ENCODE data around the gene EGFL7. TPM values are rescaled to one million over a fixed set of nuclear protein-coding genes. Genes with fewer than 3 reads are reported as not detected.

EGFL7 gene
- total RNA-seq, 2 donors from 2014 or later = 5.7 TPM; not detected in 1

DNA sequence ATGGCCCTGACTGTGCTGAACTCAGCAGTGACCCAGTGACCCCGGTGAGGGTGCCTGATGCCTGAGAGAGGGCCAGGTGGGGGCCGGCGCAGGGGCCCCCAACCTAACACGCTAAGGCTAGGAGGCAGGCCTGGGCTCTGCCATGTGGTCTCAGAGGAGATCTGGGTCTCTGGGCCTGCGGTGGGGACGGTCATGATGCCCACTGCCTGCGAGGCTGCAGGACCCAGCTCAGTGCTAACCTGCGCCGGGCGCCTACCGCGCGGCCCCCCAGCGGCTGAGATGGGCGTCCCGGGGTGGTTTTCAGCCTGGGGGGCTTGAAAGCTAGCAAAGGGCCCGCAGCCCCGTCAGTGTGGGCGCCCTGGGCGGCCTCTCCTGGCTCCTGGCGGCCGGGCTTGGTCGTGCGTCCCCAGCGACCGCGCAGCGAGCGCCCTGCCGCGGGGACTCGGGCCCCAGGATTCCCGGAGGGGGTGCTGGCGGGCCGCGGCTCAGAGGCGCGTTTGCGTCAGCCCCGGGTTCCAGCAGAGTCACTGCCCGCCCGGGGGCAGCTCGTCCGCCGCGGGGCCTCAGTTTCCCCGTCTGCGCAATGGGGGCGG lies 2.5 kb downstream of the EGFL7 start:
- Mint-ChIP-seq H3K36me3 (ENCODE audit: low read depth) (no peaks in the 10 kb centered on the region), H3K27ac (no peak overlapping the region), H3K4me3 (peak overlapping the region; percentile 80), H3K27me3 (peaks cover 23% of the 10 kb centered on the region), H3K4me1 (peaks cover 7% of the 10 kb centered on the region)
- H3K9me3 ChIP-seq (ENCODE audit: control insufficient read depth, low read length, poor library complexity, severe bottlenecking) = no peaks in the 10 kb centered on the region
- DNase-seq (no peak), ATAC-seq (peak; percentile 38)

GRCh38 chr9:136665704-136666371 lies 3.1 kb downstream of the EGFL7 start:
- no peak overlapping the region for H3K4me3 Mint-ChIP-seq

DNA sequence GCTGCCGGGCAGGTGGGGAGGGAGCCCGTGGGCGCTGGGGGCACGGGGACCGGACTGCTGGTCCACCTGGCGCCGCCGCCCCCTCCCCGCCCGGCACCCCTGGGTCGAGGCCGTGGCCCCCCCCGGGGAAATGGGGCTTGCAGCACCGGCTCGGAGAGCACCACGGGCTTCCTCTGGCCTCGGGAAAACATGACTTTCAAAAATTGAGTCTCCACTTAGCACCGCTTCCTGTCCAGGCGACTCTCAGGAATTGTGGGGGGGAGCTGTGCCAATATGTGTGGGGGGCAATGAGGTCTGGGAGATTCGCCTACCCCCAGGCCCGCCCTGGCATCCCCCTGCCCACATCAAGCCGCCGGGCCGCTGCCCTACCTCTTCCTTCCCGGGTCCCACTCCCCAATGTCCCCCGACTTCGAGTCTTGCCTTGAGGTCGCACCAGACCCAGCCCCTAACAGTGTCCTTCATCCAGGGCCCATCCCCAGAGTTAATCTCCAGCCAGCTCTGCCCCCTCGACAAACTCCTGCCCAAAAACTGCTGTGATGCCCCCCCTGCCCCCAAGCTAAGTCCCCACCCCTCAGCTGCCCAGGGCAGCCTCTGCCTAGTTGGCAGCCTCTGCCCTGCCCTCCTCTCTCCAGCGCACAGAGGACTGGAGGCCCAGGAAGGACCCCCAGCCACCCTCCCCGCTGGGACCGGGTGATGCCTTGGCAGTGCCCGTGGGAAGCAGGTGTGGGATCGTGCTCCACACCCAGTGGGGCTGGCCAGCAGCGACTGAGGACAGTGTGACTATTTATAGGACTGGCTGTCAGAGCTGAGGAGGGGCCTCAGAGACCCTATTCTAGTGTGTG lies 3.9 kb downstream of the EGFL7 start:
- no peaks in the 10 kb centered on the region for H3K36me3 Mint-ChIP-seq (ENCODE audit: low read depth)
- H3K4me3 Mint-ChIP-seq = peak overlapping the region; percentile 76
- no peak for DNase-seq
- no peak for ATAC-seq
- no peaks in the 10 kb centered on the region for H3K9me3 ChIP-seq (ENCODE audit: control insufficient read depth, low read length, poor library complexity, severe bottlenecking)
- peaks cover 9% of the 10 kb centered on the region for H3K4me1 Mint-ChIP-seq
- peaks cover 19% of the 10 kb centered on the region for H3K27me3 Mint-ChIP-seq
- H3K27ac Mint-ChIP-seq = no peak overlapping the region

More at GRCh38 chr9:136665704-136666371, 3.1 kb downstream of the EGFL7 start:
- Mint-ChIP-seq H3K4me1 (peaks cover 7% of the 10 kb centered on the region), H3K27me3 (peaks cover 19% of the 10 kb centered on the region), H3K36me3 (ENCODE audit: low read depth) (no peaks in the 10 kb centered on the region), H3K27ac (no peak overlapping the region)
- DNase-seq (no peak), ATAC-seq (peak; percentile 59)
- H3K9me3 ChIP-seq (ENCODE audit: control insufficient read depth, low read length, poor library complexity, severe bottlenecking) = no peaks in the 10 kb centered on the region

DNA sequence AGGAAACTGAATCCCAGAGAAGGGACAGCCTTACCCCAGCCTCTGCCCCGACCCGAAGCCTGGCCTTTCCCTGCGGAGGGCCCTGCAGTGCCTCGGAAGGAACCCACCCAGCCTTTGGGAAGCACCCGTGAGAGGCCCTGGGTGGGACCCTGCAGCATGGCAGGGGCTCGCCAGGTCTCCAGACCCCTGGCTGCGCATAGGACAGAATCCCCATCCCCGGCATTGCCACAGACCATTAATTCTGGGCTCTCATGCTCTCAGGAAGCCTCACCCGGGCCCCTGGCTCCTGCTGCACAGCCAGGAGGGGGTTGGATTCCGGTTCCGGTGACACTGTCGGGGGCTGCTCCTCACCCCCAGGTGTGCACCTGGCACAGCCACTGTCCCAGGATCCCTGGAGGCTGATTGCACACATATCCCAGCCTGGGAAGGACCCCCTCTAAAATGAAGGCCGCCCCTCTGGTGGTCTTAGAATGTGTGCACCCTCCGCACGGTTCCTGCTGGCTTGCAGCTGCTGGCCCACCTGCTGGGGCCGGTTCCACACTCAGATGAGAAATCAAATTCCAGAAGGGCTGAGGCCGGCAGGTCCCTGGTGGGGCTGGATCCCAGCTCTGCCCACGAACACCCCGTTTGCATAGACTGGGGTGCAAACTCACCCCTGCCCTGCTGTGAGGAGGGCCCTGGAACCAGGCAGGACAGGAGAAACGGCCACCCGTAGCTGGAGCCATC lies 4.7 kb downstream of the EGFL7 start:
- peak overlapping the region; percentile 76 for H3K4me3 Mint-ChIP-seq
- H3K36me3 Mint-ChIP-seq (ENCODE audit: low read depth) = no peaks in the 10 kb centered on the region
- ATAC-seq = no peak
- peaks cover 19% of the 10 kb centered on the region for H3K27me3 Mint-ChIP-seq
- no peaks in the 10 kb centered on the region for H3K9me3 ChIP-seq (ENCODE audit: control insufficient read depth, low read length, poor library complexity, severe bottlenecking)
- no peak overlapping the region for H3K27ac Mint-ChIP-seq
- no peak for DNase-seq
- H3K4me1 Mint-ChIP-seq = peaks cover 9% of the 10 kb centered on the region

GRCh38 chr9:136667940-136668760 lies 5.4 kb downstream of the EGFL7 start:
- H3K27ac Mint-ChIP-seq = no peak overlapping the region
- no peaks in the 10 kb centered on the region for H3K36me3 Mint-ChIP-seq (ENCODE audit: low read depth)
- H3K27me3 Mint-ChIP-seq = peaks cover 19% of the 10 kb centered on the region
- H3K4me1 Mint-ChIP-seq = peaks cover 9% of the 10 kb centered on the region
- no peaks in the 10 kb centered on the region for H3K9me3 ChIP-seq (ENCODE audit: control insufficient read depth, low read length, poor library complexity, severe bottlenecking)
- ATAC-seq = no peak
- no peak overlapping the region for H3K4me3 Mint-ChIP-seq
- no peak for DNase-seq

DNA sequence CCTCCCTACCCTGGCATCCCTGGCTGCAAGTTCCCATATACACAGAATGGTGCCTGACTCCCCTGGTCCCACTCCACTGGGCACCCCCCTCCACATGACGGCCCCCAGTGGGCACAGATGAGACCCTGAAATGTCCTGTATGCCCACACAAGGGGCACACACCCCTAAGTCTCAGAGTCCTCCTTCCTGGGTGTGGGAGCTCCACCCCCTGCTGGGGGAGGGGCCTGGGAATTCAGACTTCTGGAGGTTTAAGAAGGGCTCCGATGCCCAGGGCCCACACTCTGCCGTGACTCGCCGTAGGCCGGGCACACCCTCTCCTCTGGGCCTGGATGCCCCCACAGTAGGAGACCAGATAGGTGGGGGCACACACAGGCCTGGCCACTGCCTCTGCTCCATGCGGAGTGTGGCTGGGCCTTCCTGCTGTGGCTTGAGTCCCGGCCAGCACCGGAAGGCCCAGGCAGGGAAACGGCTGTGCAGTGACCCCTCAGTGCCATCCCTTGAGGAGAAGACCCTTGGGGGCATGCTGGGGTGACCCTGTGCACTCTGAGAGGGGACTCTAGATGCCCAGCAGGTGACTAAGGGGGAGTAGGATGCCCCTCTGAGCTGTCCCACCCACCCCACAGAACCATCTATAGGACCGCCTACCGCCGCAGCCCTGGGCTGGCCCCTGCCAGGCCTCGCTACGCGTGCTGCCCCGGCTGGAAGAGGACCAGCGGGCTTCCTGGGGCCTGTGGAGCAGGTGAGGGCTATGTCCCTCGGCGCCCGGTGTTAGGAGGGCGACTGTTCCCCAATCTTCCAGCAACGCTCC lies 6.5 kb downstream of the EGFL7 start:
- Mint-ChIP-seq H3K4me3 (no peak overlapping the region), H3K27ac (no peak overlapping the region), H3K4me1 (peaks cover 9% of the 10 kb centered on the region), H3K36me3 (ENCODE audit: low read depth) (no peaks in the 10 kb centered on the region), H3K27me3 (peaks cover 19% of the 10 kb centered on the region)
- DNase-seq (no peak), ATAC-seq (no peak)
- H3K9me3 ChIP-seq (ENCODE audit: control insufficient read depth, low read length, poor library complexity, severe bottlenecking) = no peaks in the 10 kb centered on the region

- Mint-ChIP-seq H3K36me3 (ENCODE audit: low read depth) (no peaks in the 10 kb centered on the region), H3K4me1 (peaks cover 8% of the 10 kb centered on the region), H3K27me3 (peaks cover 14% of the 10 kb centered on the region), H3K4me3 (no peak overlapping the region), H3K27ac (no peak overlapping the region)
- no peaks in the 10 kb centered on the region for H3K9me3 ChIP-seq (ENCODE audit: control insufficient read depth, low read length, poor library complexity, severe bottlenecking)
- ATAC-seq (no peak), DNase-seq (no peak)
Observed at GRCh38 chr9:136669791-136670464, 7.2 kb downstream of the EGFL7 start.

GRCh38 chr9:136670576-136671253 lies 8.0 kb downstream of the EGFL7 start:
- Mint-ChIP-seq H3K36me3 (ENCODE audit: low read depth) (no peaks in the 10 kb centered on the region), H3K27ac (no peak overlapping the region), H3K4me3 (no peak overlapping the region), H3K4me1 (peaks cover 5% of the 10 kb centered on the region), H3K27me3 (peaks cover 11% of the 10 kb centered on the region)
- H3K9me3 ChIP-seq (ENCODE audit: control insufficient read depth, low read length, poor library complexity, severe bottlenecking) = no peaks in the 10 kb centered on the region
- DNase-seq (no peak), ATAC-seq (no peak)

DNA sequence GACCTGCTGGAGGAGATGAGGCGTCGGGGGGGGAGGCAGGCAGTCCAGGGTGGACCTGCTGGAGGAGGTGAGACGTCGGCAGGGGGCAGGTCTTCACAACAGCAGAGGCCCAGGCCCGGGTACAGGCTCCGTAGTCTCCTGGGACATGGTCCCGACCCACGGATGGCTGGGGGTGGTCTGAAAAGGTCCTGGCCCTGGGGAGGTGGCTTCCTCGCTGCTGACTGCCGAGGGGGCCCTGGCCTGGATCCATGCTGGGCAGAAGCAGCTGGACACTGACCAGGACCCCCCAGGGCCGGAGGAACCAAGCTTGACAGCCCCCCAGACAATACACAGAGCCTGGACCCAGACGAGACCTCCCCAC lies 8.5 kb downstream of the EGFL7 start:
- ATAC-seq (no peak), DNase-seq (no peak)
- H3K9me3 ChIP-seq (ENCODE audit: control insufficient read depth, low read length, poor library complexity, severe bottlenecking) = no peaks in the 10 kb centered on the region
- no peaks in the 10 kb centered on the region for H3K36me3 Mint-ChIP-seq (ENCODE audit: low read depth)
- no peak overlapping the region for H3K4me3 Mint-ChIP-seq
- peaks cover 11% of the 10 kb centered on the region for H3K27me3 Mint-ChIP-seq
- H3K27ac Mint-ChIP-seq = no peak overlapping the region
- H3K4me1 Mint-ChIP-seq = peaks cover 5% of the 10 kb centered on the region

DNA sequence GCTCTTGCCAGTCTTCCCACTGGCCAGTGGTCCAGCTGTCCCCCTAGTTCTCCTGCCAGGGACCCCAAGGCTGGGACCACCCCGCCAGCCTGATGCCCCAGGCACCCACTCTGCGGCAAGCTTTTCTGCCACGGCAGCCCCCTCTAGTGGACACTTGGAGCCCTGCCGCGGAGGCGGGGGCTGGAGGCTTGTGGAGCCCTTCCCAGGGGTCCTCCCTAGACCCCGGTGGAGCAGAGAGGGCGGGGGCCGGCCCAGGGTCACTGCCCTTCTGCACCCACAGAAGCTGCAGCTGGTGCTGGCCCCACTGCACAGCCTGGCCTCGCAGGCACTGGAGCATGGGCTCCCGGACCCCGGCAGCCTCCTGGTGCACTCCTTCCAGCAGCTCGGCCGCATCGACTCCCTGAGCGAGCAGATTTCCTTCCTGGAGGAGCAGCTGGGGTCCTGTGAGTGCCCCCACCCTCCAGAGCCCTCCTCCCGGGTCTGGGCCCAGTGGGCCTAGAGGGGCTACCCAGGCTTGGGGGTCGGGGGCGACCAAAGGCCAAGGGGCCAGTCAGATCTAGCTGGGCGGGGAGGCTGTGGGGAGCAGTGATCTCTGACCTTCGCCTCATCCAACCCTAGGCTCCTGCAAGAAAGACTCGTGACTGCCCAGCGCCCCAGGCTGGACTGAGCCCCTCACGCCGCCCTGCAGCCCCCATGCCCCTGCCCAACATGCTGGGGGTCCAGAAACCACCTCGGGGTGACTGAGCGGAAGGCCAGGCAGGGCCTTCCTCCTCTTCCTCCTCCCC lies 9.1 kb downstream of the EGFL7 start:
- no peaks in the 10 kb centered on the region for H3K9me3 ChIP-seq (ENCODE audit: control insufficient read depth, low read length, poor library complexity, severe bottlenecking)
- peak in 2 of 3 donors; percentile 21 to 38 for DNase-seq
- ATAC-seq = peak; percentile 52
- Mint-ChIP-seq H3K4me3 (no peak overlapping the region), H3K36me3 (ENCODE audit: low read depth) (no peaks in the 10 kb centered on the region), H3K4me1 (peaks cover 5% of the 10 kb centered on the region), H3K27me3 (peaks cover 11% of the 10 kb centered on the region), H3K27ac (no peak overlapping the region)
